K562 (cell line): ENCODE data around the gene SDCCAG8. TPM values are rescaled to one million over a fixed set of nuclear protein-coding genes. Genes with fewer than 3 reads are reported as not detected.
A peak's percentile ranks its signal among the peaks of the same experiment; 100 is the strongest.

Experiments
- BDP1 ChIP-seq: IDR thresholded peaks from 3 replicates; pipeline ENCODE4 v1.6.1; 2011; ENCODE audit not compliant: insufficient read length, insufficient read depth
- CAMTA2 ChIP-seq: fragments of 250-450 bp; sonication (Bioruptor Pico); conservative IDR thresholded peaks from 2 replicates; pipeline ENCODE4 v1.5.1; 2022
- ELF2 ChIP-seq: fragments of 250-450 bp; sonication (Bioruptor Pico); IDR thresholded peaks from 2 replicates; pipeline ENCODE4 v1.5.0; 2021; ENCODE audit warnings: mild to moderate bottlenecking
- GABPA ChIP-seq: fragments of 200-800 bp; sonication (Bioruptor generic); conservative IDR thresholded peaks from 2 replicates; pipeline ENCODE4 v1.6.1; 2016; ENCODE audit warnings: low read depth, missing genetic modification characterization, missing compliant biosample characterization
- GATAD2B ChIP-seq: fragments of 450-650 bp; IDR thresholded peaks from 2 replicates; pipeline ENCODE4 v1.6.1; 2017; ENCODE audit warnings: mild to moderate bottlenecking, borderline replicate concordance
- GTF2F1 ChIP-seq: IDR thresholded peaks from 2 replicates; pipeline ENCODE4 v1.6.1; 2011; ENCODE audit warnings: low read depth, low read length, improper control_type of control experiment
- HCFC1 ChIP-seq: IDR thresholded peaks from 2 replicates; pipeline ENCODE4 v1.6.1; 2012; ENCODE audit warnings: low read depth, low read length, improper control_type of control experiment
- HMGN3 ChIP-seq: IDR thresholded peaks from 2 replicates; pipeline ENCODE4 v1.6.1; 2011; ENCODE audit warnings: borderline replicate concordance, low read depth, mild to moderate bottlenecking, mixed read lengths, low read length; ENCODE audit not compliant: insufficient read length; ENCODE audit errors: extremely low read depth
- HNRNPLL ChIP-seq: fragments of 200-400 bp; formaldehyde crosslinking; IDR thresholded peaks from 2 replicates; pipeline ENCODE4 v1.6.1; 2017; ENCODE audit warnings: low read length, low read depth, mild to moderate bottlenecking; ENCODE audit not compliant: poor library complexity, severe bottlenecking
- MED1 ChIP-seq: sonication (generic); formaldehyde crosslinking; IDR thresholded peaks from 2 replicates; pipeline ENCODE4 v1.8.1; 2023; ENCODE audit warnings: missing genetic modification reagents, borderline replicate concordance
- MYBL2 ChIP-seq, 2 experiments: fragments of 450-650 bp in 1 of 2; sonication (generic) in 1 of 2; formaldehyde crosslinking in 1 of 2; IDR thresholded peaks; 2 replicates each; pipeline versions ENCODE4 v1.6.1 to v1.8.1; 2017 to 2022; ENCODE audit warnings: borderline replicate concordance in 1 of 2, inconsistent platforms in 1 of 2, low read depth in 1 of 2, mild to moderate bottlenecking in 1 of 2, missing genetic modification reagents in 1 of 2, moderate library complexity in 1 of 2
- NR2C1 ChIP-seq, 2 experiments: fragments of 450-650 bp; IDR thresholded peaks; 2 replicates each; pipeline ENCODE4 v1.6.1; 2017; ENCODE audit warnings: mild to moderate bottlenecking in 2 of 2, antibody characterized with exemption in 1 of 2, inconsistent platforms in 1 of 2, missing compliant biosample characterization in 1 of 2, missing genetic modification characterization in 1 of 2
- SIN3A ChIP-seq, 2 experiments: fragments of 150-350 bp in 1 of 2; IDR thresholded peaks; 2 replicates each; pipeline ENCODE4 v1.6.1; 2011 to 2016; ENCODE audit warnings: borderline replicate concordance in 2 of 2, low read depth in 2 of 2, low read length in 2 of 2, mild to moderate bottlenecking in 2 of 2, moderate library complexity in 2 of 2; ENCODE audit not compliant: control insufficient read depth in 1 of 2
- SNAPC5 ChIP-seq: fragments of 250-450 bp; sonication (Bioruptor Pico); IDR thresholded peaks from 2 replicates; pipeline ENCODE4 v1.8.0; 2021; ENCODE audit warnings: moderate library complexity, mild to moderate bottlenecking, inconsistent platforms
- STAT5A ChIP-seq: IDR thresholded peaks from 2 replicates; pipeline ENCODE4 v1.6.1; 2012; ENCODE audit warnings: low read length, inconsistent platforms, borderline replicate concordance
- TCFL5 ChIP-seq: fragments of 250-450 bp; sonication (Bioruptor Pico); conservative IDR thresholded peaks from 2 replicates; pipeline ENCODE4 v1.6.1; 2021; ENCODE audit warnings: mild to moderate bottlenecking, moderate library complexity, matching md5 sums
- TFAM ChIP-seq: fragments of 250-450 bp; sonication (Bioruptor Pico); conservative IDR thresholded peaks from 2 replicates; pipeline ENCODE4 v1.5.0; 2021; ENCODE audit warnings: mild to moderate bottlenecking, moderate library complexity
- TSC22D4 ChIP-seq: fragments of 450-650 bp; IDR thresholded peaks from 2 replicates; pipeline ENCODE4 v1.6.1; 2016; ENCODE audit warnings: missing genetic modification characterization, missing biosample characterization, control low read depth
- WHSC1 ChIP-seq: IDR thresholded peaks from one replicate; pipeline ENCODE4 v1.6.1; 2012; ENCODE audit warnings: low read length, control low read depth, inconsistent platforms
- ZBTB33 ChIP-seq: sonication (generic); formaldehyde crosslinking; IDR thresholded peaks from 2 replicates; pipeline ENCODE4 v1.8.1; 2023; ENCODE audit warnings: mild to moderate bottlenecking, missing genetic modification reagents
- ZFP30 ChIP-seq: fragments of 250-450 bp; sonication (Bioruptor Pico); IDR thresholded peaks from 2 replicates; pipeline ENCODE4 v1.8.0; 2022; ENCODE audit warnings: moderate library complexity, mild to moderate bottlenecking, inconsistent platforms, borderline replicate concordance
- ZNF133 ChIP-seq: fragments of 250-450 bp; sonication (Bioruptor Pico); IDR thresholded peaks from 2 replicates; pipeline ENCODE4 v1.4.0; 2020; ENCODE audit warnings: mild to moderate bottlenecking
- ZNF274 ChIP-seq: IDR thresholded peaks from 2 replicates; pipeline ENCODE4 v1.6.1; 2011; ENCODE audit warnings: low read depth, mild to moderate bottlenecking, low read length, moderate library complexity, borderline replicate concordance
- ZNF696 ChIP-seq: fragments of 250-450 bp; sonication (Bioruptor Pico); conservative IDR thresholded peaks from 2 replicates; pipeline ENCODE4 v1.4.0; 2020; ENCODE audit warnings: mild to moderate bottlenecking, moderate library complexity
- polyA plus RNA-seq, 8 experiments: library from polyadenylated mRNA; depleted of rRNA in 4 of 8; stranded (reverse) in 5 of 8; unstranded in 3 of 8; fragments of >200 nt; fragmentation: Nextera tagmentation in 2 of 8; fragmentation: Illumina TruSeq in 1 of 8; extraction: Ambion mirVana in 2 of 8; extraction: Trizol in 1 of 8; gene quantifications; 2 replicates each; pipeline versions ENCODE4 v1.2.1 to v1.2.3, GENCODE V29; 2011 to 2014; ENCODE audit warnings: inconsistent platforms in 1 of 8, missing spikeins in 1 of 8
- total RNA-seq, 7 experiments: library from RNA; depleted of rRNA in 6 of 7; stranded (reverse); fragments of >200 nt in 6 of 7; fragmentation: Illumina TruSeq in 2 of 7; extraction: Trizol in 2 of 7; gene quantifications; 2 replicates each; pipeline versions ENCODE4 v1.2.1 to v1.2.3, GENCODE V29; 2011 to 2021; ENCODE audit warnings: low replicate concordance in 1 of 7
- TF ChIP-seq, protein P1 (sequence below): fragments of 450-650 bp; IDR thresholded peaks from 2 replicates; pipeline ENCODE4 v1.6.1; 2018; ENCODE audit warnings: mild to moderate bottlenecking, low read depth; ENCODE audit not compliant: partially characterized antibody

SDCCAG8 gene
- total and polyA plus RNA-seq, 9 of the 15 experiments (the other 6 are each of a cell fraction or from before 2014, with no cell fraction given), result 17.9 to 36.7 (median 25.4) TPM

DNA sequence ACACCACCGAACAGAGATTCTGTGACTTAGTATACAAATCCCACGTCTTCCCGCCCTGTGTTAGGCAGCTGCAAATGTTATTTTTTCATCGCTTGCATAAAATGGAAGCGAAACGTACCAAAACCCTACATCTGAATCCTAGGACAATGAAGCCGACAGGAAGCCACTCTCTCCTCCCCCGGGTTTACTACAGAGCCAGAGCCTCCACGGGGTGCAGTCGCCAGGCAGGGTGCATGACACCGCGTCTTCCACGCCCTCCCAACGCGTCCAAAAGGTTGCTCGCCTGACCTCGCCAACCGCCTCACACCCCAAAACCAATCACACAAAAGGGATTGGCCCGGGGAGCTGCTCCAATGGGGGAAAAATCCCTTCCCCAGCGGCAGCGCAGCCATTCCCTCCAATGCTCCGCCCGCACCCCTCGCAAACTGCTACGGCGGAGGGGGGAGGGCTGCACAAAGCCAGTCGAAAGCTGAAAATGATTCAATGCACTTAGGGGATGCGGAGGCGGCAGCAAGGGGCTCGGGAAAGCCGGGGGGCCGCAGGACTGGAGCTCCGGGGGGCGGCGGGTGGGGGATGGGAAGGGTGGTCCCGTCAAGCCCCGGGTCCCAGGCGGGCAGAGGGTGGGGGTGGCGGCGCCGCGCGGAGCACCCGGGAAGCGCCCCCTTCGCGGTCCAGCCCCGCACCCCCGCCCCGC lies 1.5 kb upstream of the SDCCAG8 start (continued):
- TF ChIP-seq, protein P1, sequence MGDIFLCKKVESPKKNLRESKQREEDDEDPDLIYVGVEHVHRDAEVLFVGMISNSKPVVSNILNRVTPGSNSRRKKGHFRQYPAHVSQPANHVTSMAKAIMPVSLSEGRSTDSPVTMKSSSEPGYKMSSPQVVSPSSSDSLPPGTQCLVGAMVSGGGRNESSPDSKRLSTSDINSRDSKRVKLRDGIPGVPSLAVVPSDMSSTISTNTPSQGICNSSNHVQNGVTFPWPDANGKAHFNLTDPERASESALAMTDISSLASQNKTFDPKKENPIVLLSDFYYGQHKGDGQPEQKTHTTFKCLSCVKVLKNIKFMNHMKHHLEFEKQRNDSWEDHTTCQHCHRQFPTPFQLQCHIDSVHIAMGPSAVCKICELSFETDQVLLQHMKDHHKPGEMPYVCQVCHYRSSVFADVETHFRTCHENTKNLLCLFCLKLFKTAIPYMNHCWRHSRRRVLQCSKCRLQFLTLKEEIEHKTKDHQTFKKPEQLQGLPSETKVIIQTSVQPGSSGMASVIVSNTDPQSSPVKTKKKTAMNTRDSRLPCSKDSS, result no peak
- TF ChIP-seq WHSC1 (no peak), TCFL5 (CRISPR knock-in tag) (no peak), GABPA (tag) (no peak), SNAPC5 (CRISPR knock-in tag) (no peak), ZNF133 (CRISPR knock-in tag) (no peak), HNRNPLL (no peak), BDP1 (no peak), CAMTA2 (CRISPR knock-in tag) (no peak), ZFP30 (no peak), SIN3A (IDR thresholded peaks at IDR 0.05; ENCODE audit: borderline replicate concordance in 2 of 2, control insufficient read depth in 1 of 2, low read depth in 2 of 2, low read length in 2 of 2) (no peak), MYBL2 (IDR thresholded peaks at IDR 0.05; ENCODE audit: low read depth) (no peak), MYBL2 (CRISPR knock-in tag; IDR thresholded peaks at IDR 0.05; ENCODE audit: borderline replicate concordance) (no peak), TFAM (CRISPR knock-in tag) (no peak), HCFC1 (no peak), NR2C1 (IDR thresholded peaks at IDR 0.05) (peak; percentile 44; the same call in 1 of the 2 replicates), NR2C1 (tag; IDR thresholded peaks at IDR 0.05) (peak; percentile 54; the same call in 1 of the 2 replicates), ZBTB33 (no peak), ELF2 (CRISPR knock-in tag) (no peak; the same call in 1 of the 2 replicates), GTF2F1 (no peak), ZNF696 (no peak), ZNF274 (no peak), HMGN3 (no peak), TSC22D4 (tag) (no peak), MED1 (CRISPR knock-in tag) (no peak), STAT5A (peak; percentile 47; the same call in 1 of the 2 replicates), GATAD2B (peak; percentile 30; the same call in 1 of the 2 replicates)
